Right ventricle myocardium inferior (tissue), 1 donor: Measurements from ENCODE around the gene ZNF496. TPM values are rescaled to one million over a fixed set of nuclear protein-coding genes. Genes with fewer than 3 reads are reported as not detected.
A peak's percentile ranks its signal among the peaks of the same experiment; 100 is the strongest.

Experiments used
- ATAC-seq: fragments of 200-7000 bp; cut with Tn5 transposase; one replicate; pipeline ENCODE4 v1.9.1; 2020; ENCODE audit warnings: mild to moderate bottlenecking, moderate library complexity
- DNase-seq: peaks from one replicate; pipeline ENCODE4 v3.0.0; 2021; ENCODE audit errors: missing footprints
- intact Hi-C: fragments of 100-400 bp; cut with DNase I; formaldehyde crosslinking; loops from one replicate; pipeline ENCODE4 v1.11.0; 2022
- total RNA-seq: library from RNA; stranded (reverse); fragmentation: NEBNext Ultra II Directional; extraction: Animal tissue kit (Norgen Biotek cat#: 25700); gene quantifications from one replicate; pipeline ENCODE4 v1.2.1, GENCODE V29; 2021
- donor health status: DM: no; HTN: yes; CAD: no; lungs with severe emphysema.

ZNF496 gene
- total RNA-seq, 1 donor from 2014 or later = 10.5 TPM

- no peak for ATAC-seq
- no peak for DNase-seq
- intact Hi-C loops = loop anchor here (5.0 to 10.0 kb wide), 2 partner anchors 122 to 230 kb away; partner anchors contain the start of gene ZNF669
Measured at GRCh38 chr1:247334378-247335133, 2.9 kb upstream of the ZNF496 start.

GRCh38 chr1:247332623-247333361 is 1.1 kb upstream of the ZNF496 start:
- DNase-seq (no peak), ATAC-seq (no peak)
- intact Hi-C loops = loop anchor here (5.0 to 10.0 kb wide), 2 partner anchors 120 to 228 kb away; partner anchors contain the start of gene ZNF669

GRCh38 chr1:247332215-247332622 is 552 bp upstream of the ZNF496 start:
- DNase-seq = peak; percentile 80
- intact Hi-C loops = loop anchor here (5.0 to 10.0 kb wide), 2 partner anchors 120 to 227 kb away; partner anchors contain the start of gene ZNF669
- peak; percentile 49 for ATAC-seq

- DNase-seq = peak; percentile 83
- intact Hi-C loops = loop anchor here (5.0 to 10.0 kb wide), 2 partner anchors 119 to 226 kb away; partner anchors contain the start of gene ZNF669
- peak; percentile 78 for ATAC-seq
Measured at GRCh38 chr1:247331172-247331524, 519 bp downstream of the ZNF496 start.

GRCh38 chr1:247330548-247331171 is 1.0 kb downstream of the ZNF496 start:
- ATAC-seq (no peak), DNase-seq (no peak)
- intact Hi-C loops = loop anchor here (5.0 to 10.0 kb wide), 2 partner anchors 118 to 226 kb away; partner anchors contain the start of gene ZNF669

GRCh38 chr1:247329097-247329617 is 2.5 kb downstream of the ZNF496 start:
- ATAC-seq (no peak), DNase-seq (no peak)
- intact Hi-C loops = no loop called here

- DNase-seq = no peak
- no peak for ATAC-seq
- intact Hi-C loops = no loop called here
Measured at GRCh38 chr1:247328311-247328710, 3.4 kb downstream of the ZNF496 start.

GRCh38 chr1:247326411-247327130 is 5.1 kb downstream of the ZNF496 start:
- intact Hi-C loops = no loop called here
- ATAC-seq = no peak

GRCh38 chr1:247324923-247325322 is 6.7 kb downstream of the ZNF496 start:
- DNase-seq (no peak), ATAC-seq (no peak)
- intact Hi-C loops = no loop called here

More at GRCh38 chr1:247326411-247327130, 5.1 kb downstream of the ZNF496 start:
- DNase-seq = no peak

GRCh38 chr1:247324204-247324787 is 7.4 kb downstream of the ZNF496 start:
- ATAC-seq (no peak), DNase-seq (no peak)
- intact Hi-C loops = no loop called here

- DNase-seq = no peak
- intact Hi-C loops = no loop called here
- no peak for ATAC-seq
Measured at GRCh38 chr1:247322849-247323586, 8.6 kb downstream of the ZNF496 start.

- ATAC-seq = no peak
- no peak for DNase-seq
- intact Hi-C loops = no loop called here
Measured at GRCh38 chr1:247322442-247322841, 9.2 kb downstream of the ZNF496 start.

GRCh38 chr1:247317702-247318101 is 14.0 kb downstream of the ZNF496 start:
- no peak for ATAC-seq
- no peak for DNase-seq
- intact Hi-C loops = no loop called here

- ATAC-seq = no peak
- DNase-seq = no peak
- intact Hi-C loops = no loop called here
Measured at GRCh38 chr1:247316590-247317197, 15.0 kb downstream of the ZNF496 start.

- no peak for DNase-seq
- no peak for ATAC-seq
- intact Hi-C loops = no loop called here
Measured at GRCh38 chr1:247304031-247304430, 27.6 kb downstream of the ZNF496 start.

- intact Hi-C loops = no loop called here
Measured at GRCh38 chr1:247303216-247303615, 28.5 kb downstream of the ZNF496 start.

GRCh38 chr1:247301176-247301540 is 30.5 kb downstream of the ZNF496 start:
- ATAC-seq = no peak
- DNase-seq = no peak
- intact Hi-C loops = no loop called here

More at GRCh38 chr1:247303216-247303615, 28.5 kb downstream of the ZNF496 start:
- no peak for DNase-seq
- ATAC-seq = no peak
